Activated T-cell treated with anti-CD3 and anti-CD28 coated beads, Interleukin-2, amount 50 U/mL, for 24 hours (primary cell): Measurements from ENCODE around the gene CEP89.
"Not testable (repeated sequence)": the region's sequence is repeated elsewhere in the genome, so short reads cannot be mapped to it uniquely, and the experiment has no call there.

ENCODE experiments used
- DNase-seq: peaks from one replicate; pipeline ENCODE4 v3.0.0-alpha.2; 2020
- H3K27ac Mint-ChIP-seq: 2 replicates; pipeline ENCODE4 v1.8.0; 2020; ENCODE audit warnings: mild to moderate bottlenecking, mixed read lengths
- H3K27me3 Mint-ChIP-seq: 2 replicates; pipeline ENCODE4 v1.8.0; 2020; ENCODE audit warnings: mixed read lengths
- H3K36me3 Mint-ChIP-seq: 2 replicates; pipeline ENCODE4 v1.8.0; 2020; ENCODE audit warnings: low read depth, mixed read lengths
- H3K4me1 Mint-ChIP-seq: 2 replicates; pipeline ENCODE4 v1.8.0; 2020; ENCODE audit warnings: low read depth, mixed read lengths
- H3K4me3 Mint-ChIP-seq: 2 replicates; pipeline ENCODE4 v1.8.0; 2020; ENCODE audit warnings: mild to moderate bottlenecking, moderate library complexity, mixed read lengths
- H3K9me3 Mint-ChIP-seq: 2 replicates; pipeline ENCODE4 v1.8.0; 2020; ENCODE audit warnings: mixed read lengths

CEP89 gene

DNA sequence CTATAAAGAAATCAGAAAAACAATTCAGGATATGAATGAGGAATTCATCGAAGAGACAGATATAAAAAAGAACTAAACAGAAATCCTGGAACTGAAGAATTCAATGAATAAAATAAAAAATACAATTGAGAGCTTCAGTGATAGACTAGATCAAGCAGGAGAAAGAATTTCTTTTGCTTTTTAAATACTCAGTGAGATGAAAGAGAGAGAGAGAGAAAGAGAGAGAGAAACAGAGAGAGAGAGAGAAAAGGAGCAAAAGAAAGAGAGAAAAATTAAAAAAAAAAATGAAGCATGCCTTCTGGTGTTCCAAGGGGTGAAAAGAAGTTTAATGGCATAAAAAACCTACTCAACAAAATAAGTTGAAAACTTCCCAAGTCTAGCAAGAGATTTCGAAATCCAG, 80.1 kb downstream of the CEP89 start:
- Mint-ChIP-seq H3K36me3 (peaks cover 55% of the 10 kb centered on the region), H3K4me1 (peaks cover 7% of the 10 kb centered on the region), H3K27ac (no peak overlapping the region), H3K9me3 (peaks cover 23% of the 10 kb centered on the region), H3K27me3 (no peaks in the 10 kb centered on the region), H3K4me3 (no peak overlapping the region)
- no peak for DNase-seq

DNA sequence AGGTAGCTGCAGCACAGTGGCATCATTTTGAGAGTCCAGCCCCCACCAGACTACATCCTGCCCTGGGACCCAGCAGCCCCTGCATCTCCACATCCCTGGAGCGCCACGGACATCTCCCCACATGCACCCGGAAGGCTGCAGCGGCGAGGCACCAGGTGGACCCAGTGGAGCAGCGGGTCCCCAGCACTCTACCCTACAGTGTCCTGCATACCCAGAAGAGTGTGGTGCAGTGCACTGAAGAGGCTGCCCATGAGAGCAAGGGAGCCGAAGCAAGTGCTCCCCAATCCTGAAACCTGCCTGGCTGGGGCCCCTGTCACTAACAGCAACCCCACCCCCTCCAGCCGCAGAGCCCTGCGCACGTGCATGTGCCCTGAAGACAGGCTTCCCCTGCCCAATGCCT, 80.9 kb downstream of the CEP89 start:
- Mint-ChIP-seq H3K9me3 (peaks cover 23% of the 10 kb centered on the region), H3K4me1 (peaks cover 4% of the 10 kb centered on the region), H3K27ac (no peak overlapping the region), H3K27me3 (no peaks in the 10 kb centered on the region), H3K36me3 (peaks cover 53% of the 10 kb centered on the region), H3K4me3 (no peak overlapping the region)
- DNase-seq, result no peak

DNA sequence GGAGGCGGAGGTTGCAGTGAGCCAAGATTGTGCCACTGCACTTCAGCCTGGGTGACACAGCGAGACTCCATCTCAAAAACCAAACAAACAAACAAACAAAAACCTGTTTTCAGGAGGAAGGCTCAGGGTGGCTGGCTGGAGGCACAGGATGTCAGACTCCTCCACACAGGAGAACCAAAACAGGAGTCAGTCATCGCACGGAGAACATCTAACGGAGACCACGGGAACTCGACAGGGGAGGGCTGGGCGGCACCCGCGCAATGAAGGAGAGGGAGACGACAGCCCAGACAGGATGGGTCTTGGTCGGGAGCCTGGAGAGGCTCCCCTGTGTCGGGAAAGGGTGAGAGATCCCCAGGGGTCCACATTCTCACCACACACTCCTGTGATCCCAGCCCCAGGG, 81.4 kb downstream of the CEP89 start:
- peaks cover 23% of the 10 kb centered on the region for H3K9me3 Mint-ChIP-seq
- H3K4me3 Mint-ChIP-seq, result no peak overlapping the region
- peaks cover 4% of the 10 kb centered on the region for H3K4me1 Mint-ChIP-seq
- H3K27ac Mint-ChIP-seq, result no peak overlapping the region
- no peaks in the 10 kb centered on the region for H3K27me3 Mint-ChIP-seq
- H3K36me3 Mint-ChIP-seq, result peaks cover 51% of the 10 kb centered on the region
- DNase-seq, result no peak

DNA sequence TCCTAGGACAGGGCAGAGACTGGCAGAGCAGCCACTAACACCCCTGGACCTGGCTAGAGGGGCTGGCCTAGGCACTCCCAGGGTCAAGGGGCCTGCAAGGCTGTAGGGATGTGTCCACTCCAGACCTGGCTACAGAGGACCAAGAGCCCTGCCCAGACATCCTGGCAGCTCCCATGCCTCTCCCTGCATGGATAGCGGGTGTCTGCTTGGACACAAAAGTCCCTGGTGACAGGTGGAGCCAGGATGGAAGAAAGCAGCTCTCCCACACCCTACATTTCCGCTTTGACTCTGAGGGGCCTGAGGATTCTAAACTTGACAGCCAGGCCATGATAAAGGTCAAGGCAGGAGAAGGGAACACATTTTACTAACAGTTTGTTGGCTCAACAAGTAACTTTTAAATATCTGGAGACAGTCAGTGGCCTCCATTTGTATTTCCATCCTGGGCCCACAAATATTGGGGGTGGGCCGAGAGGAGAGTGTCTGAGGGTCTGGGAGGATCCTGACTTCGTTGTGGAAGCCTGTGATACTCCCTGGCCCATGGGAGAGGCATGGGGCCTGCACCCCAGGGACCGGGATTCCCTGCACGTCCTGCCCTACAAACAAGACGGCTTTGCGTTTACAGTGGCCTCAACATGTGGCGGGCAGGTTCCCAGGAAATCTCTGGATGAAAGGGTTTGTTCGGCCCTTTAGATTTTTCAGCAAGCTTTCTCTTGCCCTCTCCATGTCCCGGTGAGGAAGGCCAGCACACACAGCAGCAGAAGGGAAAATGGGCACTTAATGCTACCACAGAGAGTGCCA, 82.4 kb downstream of the CEP89 start:
- no peak overlapping the region for H3K27ac Mint-ChIP-seq
- H3K27me3 Mint-ChIP-seq, result no peaks in the 10 kb centered on the region
- H3K36me3 Mint-ChIP-seq, result peaks cover 43% of the 10 kb centered on the region

DNA sequence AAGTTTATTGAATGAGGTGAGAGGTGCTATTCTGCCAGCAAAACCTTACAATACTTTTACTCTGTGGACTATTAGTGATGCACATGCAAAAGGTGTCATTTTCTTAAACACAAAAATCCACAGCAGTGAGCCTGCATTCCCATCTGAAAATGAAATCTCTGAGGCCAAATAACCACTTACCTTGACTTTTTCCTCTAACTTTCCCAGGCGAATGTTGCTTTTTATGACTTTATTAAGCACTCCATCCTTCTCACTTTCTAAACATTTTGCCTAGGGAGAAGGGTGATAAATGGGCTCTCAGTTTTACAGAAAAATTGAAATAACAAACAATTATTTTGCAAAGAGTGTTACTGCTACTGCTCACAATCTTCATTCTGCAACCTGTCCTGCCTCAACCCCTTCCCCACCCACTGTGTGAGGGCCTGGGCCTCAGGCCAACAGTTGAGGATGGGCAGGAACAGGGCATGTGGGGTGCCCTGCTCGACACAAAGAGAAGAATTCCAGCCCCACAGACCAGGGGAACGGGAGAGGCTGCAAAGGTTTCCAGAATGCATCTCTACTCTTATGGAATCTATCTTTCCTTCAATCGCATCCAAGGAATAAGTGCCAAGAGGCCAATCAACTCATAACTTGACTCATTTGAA, 84.1 kb downstream of the CEP89 start:
- no peaks in the 10 kb centered on the region for H3K27me3 Mint-ChIP-seq
- peaks cover 26% of the 10 kb centered on the region for H3K36me3 Mint-ChIP-seq
- H3K4me1 Mint-ChIP-seq, result no peaks in the 10 kb centered on the region
- no peak for DNase-seq
- no peak overlapping the region for H3K4me3 Mint-ChIP-seq
- peaks cover 9% of the 10 kb centered on the region for H3K9me3 Mint-ChIP-seq
- no peak overlapping the region for H3K27ac Mint-ChIP-seq

More for the DNA sequence above, 82.4 kb downstream of the CEP89 start:
- Mint-ChIP-seq H3K4me3 (no peak overlapping the region), H3K9me3 (peaks cover 22% of the 10 kb centered on the region), H3K4me1 (no peaks in the 10 kb centered on the region)
- no peak for DNase-seq

DNA sequence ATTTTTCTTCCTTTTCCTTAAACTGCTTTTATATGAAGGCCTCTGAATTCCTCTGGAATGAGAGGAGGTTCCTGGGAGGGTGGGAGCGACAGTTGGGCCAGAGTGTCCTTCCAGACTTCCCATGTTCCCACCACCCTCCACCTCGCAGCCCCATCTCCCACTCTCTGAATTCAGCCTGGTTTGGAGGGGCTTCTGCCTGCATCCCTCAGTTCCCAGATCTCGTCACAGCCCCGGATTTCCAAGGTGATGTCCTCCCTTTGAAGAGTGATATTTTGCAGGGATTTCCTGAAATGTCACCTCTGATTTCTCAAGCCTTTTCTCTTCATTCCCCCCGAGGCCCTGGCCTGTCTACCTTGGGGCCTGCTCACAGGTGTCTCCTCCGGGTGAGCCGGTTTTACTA, 85.5 kb downstream of the CEP89 start:
- Mint-ChIP-seq H3K27me3 (no peaks in the 10 kb centered on the region), H3K4me1 (no peaks in the 10 kb centered on the region), H3K27ac (no peak overlapping the region), H3K4me3 (no peak overlapping the region), H3K9me3 (peaks cover 2% of the 10 kb centered on the region), H3K36me3 (peaks cover 16% of the 10 kb centered on the region)
- DNase-seq, result no peak

DNA sequence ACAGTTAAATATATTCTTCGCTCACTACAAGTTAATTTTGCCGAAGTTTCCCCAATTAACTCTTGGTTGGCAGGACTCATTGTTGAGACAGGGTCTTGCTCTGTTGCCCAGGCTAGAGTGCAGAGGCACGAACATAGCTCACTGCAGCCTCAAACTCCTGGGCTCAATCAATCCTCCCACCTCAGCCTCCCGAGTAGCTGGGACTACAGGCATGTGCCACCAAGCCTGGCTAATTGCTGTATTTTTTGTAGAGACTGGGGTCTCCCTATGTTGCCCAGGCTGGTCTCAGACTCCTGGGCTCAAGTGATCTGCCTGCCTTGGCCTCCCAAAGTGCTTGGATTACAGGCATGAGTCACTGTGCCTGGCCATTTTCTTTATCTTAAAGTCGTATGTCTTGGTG, 86.5 kb downstream of the CEP89 start:
- peaks cover 13% of the 10 kb centered on the region for H3K36me3 Mint-ChIP-seq
- not testable (repeated sequence) for H3K27ac Mint-ChIP-seq, H3K27me3 Mint-ChIP-seq, H3K9me3 Mint-ChIP-seq, H3K4me1 Mint-ChIP-seq, DNase-seq, H3K4me3 Mint-ChIP-seq

DNA sequence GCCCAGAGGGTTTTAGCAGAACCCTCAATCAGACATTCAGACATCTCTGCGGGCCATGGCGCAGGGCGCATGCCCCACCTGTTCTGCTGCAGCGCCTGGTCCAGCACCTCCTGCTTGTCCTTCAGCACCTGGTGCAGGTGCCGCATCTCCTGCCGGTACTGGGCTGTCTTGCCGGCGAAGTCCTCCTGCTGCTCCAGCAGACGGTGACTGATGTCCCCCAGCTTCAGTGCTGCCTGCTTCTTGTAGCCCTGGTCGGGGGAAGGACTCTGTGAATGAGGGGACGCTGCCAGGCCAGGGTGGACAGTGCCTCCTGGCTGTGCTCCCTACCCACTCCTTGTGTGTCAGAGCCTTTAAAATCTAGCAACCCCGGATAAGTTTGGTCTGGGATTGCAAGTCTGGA, 90.0 kb downstream of the CEP89 start:
- H3K9me3 Mint-ChIP-seq, result no peaks in the 10 kb centered on the region
- H3K27ac Mint-ChIP-seq, result no peak overlapping the region
- H3K4me3 Mint-ChIP-seq, result no peak overlapping the region

DNA sequence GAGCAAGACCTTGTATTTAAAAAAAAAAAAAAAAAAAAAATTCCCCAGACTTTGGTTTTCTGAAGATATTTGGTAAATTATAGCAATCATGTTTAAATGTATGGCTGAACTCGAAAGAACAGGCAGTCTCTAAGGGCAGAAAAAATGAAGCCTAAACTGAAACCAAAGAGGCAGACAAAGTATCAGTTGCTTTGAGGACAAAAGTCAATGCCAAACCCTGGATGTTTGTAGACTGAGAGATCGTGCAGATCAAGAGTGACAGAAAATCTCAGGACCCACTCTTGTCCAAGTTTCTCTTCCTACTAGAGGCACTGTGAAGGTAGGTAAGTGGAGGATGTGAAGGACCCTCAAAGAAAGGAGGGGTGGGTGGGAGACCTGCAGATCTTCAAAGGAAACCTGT, 91.1 kb downstream of the CEP89 start:
- peaks cover 15% of the 10 kb centered on the region for H3K36me3 Mint-ChIP-seq
- DNase-seq, result no peak
- no peaks in the 10 kb centered on the region for H3K9me3 Mint-ChIP-seq
- no peaks in the 10 kb centered on the region for H3K27me3 Mint-ChIP-seq
- no peaks in the 10 kb centered on the region for H3K4me1 Mint-ChIP-seq
- no peak overlapping the region for H3K27ac Mint-ChIP-seq
- H3K4me3 Mint-ChIP-seq, result no peak overlapping the region

More for the DNA sequence above, 90.0 kb downstream of the CEP89 start:
- peaks cover 15% of the 10 kb centered on the region for H3K36me3 Mint-ChIP-seq
- H3K27me3 Mint-ChIP-seq, result no peaks in the 10 kb centered on the region
- DNase-seq, result no peak
- H3K4me1 Mint-ChIP-seq, result no peaks in the 10 kb centered on the region

DNA sequence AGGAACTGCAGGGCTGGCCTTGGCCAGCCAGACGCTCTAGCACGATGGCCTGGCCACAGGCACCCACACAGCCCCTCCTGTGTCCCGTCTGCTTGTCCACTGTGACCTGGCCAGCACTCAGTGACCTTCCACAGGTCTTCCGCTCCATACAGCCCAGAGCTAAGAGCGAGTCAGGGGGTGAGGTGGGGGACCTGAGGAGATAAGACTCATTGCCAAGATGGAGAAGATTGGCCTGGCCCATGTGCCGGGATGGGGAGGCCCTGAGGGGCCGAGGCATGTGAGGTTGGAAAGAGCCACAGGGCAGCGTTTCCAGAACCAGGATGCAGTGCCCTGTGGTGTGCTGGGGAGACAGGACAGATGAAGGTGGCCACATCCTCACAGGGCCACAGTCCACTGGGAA, 92.0 kb downstream of the CEP89 start:
- no peaks in the 10 kb centered on the region for H3K4me1 Mint-ChIP-seq
- H3K27me3 Mint-ChIP-seq, result no peaks in the 10 kb centered on the region
- no peak overlapping the region for H3K4me3 Mint-ChIP-seq
- peaks cover 15% of the 10 kb centered on the region for H3K36me3 Mint-ChIP-seq
- H3K27ac Mint-ChIP-seq, result no peak overlapping the region
- no peak for DNase-seq
- no peaks in the 10 kb centered on the region for H3K9me3 Mint-ChIP-seq

DNA sequence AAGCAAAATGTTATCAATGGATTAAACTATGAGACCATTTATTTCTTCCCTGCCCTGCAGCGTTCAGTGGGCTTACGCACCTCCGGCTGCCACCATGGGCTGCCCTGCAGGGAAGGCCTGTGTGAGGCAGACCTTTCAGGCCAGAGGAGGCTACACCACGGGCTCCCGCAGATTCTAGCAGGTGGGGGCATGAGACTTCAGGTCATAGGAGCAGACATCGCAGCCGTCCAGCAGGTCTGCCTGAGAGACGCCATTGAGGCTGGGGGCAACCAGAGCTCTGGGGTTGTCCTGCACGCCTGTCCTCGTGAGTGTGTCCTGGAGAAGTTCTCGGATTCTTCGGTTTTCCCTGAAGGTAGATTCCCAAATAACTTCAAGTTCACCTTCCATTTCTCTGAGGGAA, 92.8 kb downstream of the CEP89 start:
- Mint-ChIP-seq H3K4me1 (no peaks in the 10 kb centered on the region), H3K4me3 (no peak overlapping the region), H3K9me3 (no peaks in the 10 kb centered on the region), H3K27ac (no peak overlapping the region), H3K36me3 (peaks cover 15% of the 10 kb centered on the region), H3K27me3 (no peaks in the 10 kb centered on the region)
- DNase-seq, result no peak

DNA sequence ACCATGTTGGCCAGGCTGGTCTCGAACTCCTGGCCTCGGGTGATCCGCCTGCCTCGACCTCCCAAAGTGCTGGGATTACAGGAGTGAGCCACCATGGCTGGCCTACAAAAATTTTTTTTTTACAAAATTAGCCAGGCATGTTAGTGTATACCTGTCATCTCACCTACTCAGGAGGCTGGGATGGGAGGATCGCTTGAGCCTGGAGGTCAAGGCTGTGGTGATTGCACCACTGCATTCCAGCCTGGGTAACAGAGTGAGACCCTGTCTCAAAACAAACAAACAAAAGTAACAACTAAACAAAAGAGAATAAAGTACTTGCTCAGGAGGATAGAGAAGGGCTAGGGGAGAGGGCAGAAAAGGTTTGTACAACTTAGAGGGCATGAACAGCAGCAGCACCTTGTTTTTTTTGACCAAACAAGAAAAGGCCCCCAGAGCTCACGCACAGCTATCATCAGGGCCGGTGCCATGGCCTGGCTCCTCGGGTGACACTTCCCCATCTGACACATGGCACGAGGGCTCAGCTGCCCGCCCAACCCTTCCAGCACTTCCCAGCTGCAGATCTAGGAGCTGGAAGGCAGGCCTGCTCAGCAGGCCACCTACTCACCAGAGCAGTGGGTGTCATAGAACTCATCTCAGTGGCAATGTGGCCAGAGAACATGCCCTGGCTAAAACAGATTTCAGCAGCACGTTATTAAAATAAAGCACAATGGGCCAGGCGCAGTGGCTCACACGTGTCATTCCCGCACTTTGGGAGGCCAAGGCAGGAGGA, 93.6 kb downstream of the CEP89 start:
- H3K27me3 Mint-ChIP-seq, result no peaks in the 10 kb centered on the region

DNA sequence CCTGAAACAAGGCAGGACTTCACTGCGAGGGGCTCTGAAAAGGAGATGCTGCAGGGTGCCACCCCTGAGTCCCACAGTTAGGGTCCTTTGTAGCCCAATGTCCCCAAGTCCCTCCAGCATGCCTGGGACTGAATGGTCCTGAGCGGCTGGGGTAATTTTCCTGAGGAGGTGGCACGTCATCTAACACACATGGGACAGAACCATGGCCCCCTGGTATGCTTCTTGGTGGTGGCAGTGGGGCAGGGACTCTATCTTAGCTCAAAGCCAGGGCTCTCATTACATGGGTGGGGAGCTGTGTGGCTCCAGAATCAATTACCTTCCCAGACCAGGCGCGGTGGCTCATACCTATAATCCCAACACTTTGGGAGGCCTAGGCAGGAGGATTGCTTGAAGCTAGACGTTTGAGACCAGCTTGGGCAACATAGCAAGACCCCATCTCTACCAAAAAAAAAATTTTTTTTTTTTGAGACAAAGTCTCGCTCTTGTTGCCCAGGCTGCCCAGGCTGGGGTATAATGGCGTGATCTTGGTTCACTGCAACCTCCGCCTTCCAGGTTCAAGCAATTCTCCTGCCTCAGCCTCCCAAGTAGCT, 94.3 kb downstream of the CEP89 start:
- H3K27ac Mint-ChIP-seq, result no peak overlapping the region
- no peaks in the 10 kb centered on the region for H3K9me3 Mint-ChIP-seq
- no peaks in the 10 kb centered on the region for H3K27me3 Mint-ChIP-seq
- peaks cover 15% of the 10 kb centered on the region for H3K36me3 Mint-ChIP-seq
- no peak overlapping the region for H3K4me3 Mint-ChIP-seq
- H3K4me1 Mint-ChIP-seq, result peaks cover 7% of the 10 kb centered on the region
- DNase-seq, result no peak

More for the DNA sequence above, 93.6 kb downstream of the CEP89 start:
- H3K27ac Mint-ChIP-seq, result no peak overlapping the region
- H3K36me3 Mint-ChIP-seq, result peaks cover 15% of the 10 kb centered on the region
- DNase-seq, result no peak
- no peaks in the 10 kb centered on the region for H3K9me3 Mint-ChIP-seq
- no peak overlapping the region for H3K4me3 Mint-ChIP-seq
- peaks cover 6% of the 10 kb centered on the region for H3K4me1 Mint-ChIP-seq

DNA sequence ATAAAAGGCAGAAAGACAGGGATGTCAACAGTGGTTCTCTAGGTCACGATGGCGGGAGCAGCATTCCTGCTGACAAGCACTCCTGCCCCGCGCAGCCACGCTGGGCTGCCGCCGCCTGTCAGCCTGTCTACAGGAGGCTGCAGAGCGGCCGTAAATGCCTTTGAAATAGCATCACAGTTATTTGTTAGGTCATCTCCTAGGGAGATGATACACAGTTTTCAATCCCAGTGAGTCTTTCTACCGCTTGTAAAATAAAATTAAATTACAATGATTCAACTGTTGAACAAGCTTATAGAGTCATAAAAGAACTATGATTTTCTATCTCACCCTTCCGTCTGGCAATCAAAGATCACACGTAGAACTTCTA, 94.9 kb downstream of the CEP89 start:
- H3K27me3 Mint-ChIP-seq, result no peaks in the 10 kb centered on the region
- H3K27ac Mint-ChIP-seq, result no peak overlapping the region
- H3K36me3 Mint-ChIP-seq, result peaks cover 15% of the 10 kb centered on the region
- no peak overlapping the region for H3K4me3 Mint-ChIP-seq
- peaks cover 7% of the 10 kb centered on the region for H3K4me1 Mint-ChIP-seq
- no peaks in the 10 kb centered on the region for H3K9me3 Mint-ChIP-seq
- DNase-seq, result no peak
